HG03439 (cell line): ENCODE results near the gene TTLL9.

Experiments used
- ATAC-seq: cut with Tn5 transposase; IDR thresholded peaks from one replicate; pipeline ENCODE4 v1.9.1; 2021; ENCODE audit warnings: mild to moderate bottlenecking, moderate library complexity; ENCODE audit not compliant: unreplicated experiment

Gene TTLL9

GRCh38 chr20:31974296-31974695 lies 103.9 kb downstream of the TTLL9 start:
- ATAC-seq, result no peak

DNA sequence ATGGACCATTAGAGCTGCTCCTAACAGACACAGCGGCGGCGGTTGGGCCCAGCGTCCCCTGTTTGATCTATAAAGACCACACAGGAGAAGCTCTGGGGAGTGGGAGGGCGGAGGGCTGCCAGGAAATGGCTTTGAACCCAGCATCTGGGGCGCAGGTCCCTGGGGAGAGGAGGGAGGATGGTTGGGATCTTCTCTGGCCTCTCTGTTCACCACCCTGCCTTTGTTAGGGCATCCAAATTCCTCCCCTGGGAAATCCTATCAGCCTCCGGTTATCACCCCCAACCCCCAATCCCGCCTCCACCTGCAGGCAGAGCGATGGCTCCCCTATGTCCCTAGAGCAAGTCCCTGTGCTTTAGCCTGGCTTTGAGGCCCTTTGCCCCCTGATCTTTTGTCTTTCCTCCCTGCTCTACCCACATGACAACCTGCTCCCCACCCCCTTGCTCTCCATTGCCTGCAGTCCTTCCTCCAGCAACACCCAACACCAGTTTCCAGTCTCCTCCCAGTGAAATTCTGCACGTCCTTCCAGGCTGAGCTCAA lies 104.6 kb downstream of the TTLL9 start:
- ATAC-seq, result no peak

GRCh38 chr20:31975874-31976273 lies 105.4 kb downstream of the TTLL9 start:
- no peak for ATAC-seq

- no peak for ATAC-seq
These were observed 106.6 kb downstream of the TTLL9 start for GRCh38 chr20:31977080-31977479.

GRCh38 chr20:31979713-31980426 lies 109.4 kb downstream of the TTLL9 start:
- ATAC-seq, result no peak

GRCh38 chr20:31981784-31982183 lies 111.3 kb downstream of the TTLL9 start:
- ATAC-seq, result no peak

- ATAC-seq, result no peak
These were observed 114.6 kb downstream of the TTLL9 start for GRCh38 chr20:31984981-31985471.

DNA sequence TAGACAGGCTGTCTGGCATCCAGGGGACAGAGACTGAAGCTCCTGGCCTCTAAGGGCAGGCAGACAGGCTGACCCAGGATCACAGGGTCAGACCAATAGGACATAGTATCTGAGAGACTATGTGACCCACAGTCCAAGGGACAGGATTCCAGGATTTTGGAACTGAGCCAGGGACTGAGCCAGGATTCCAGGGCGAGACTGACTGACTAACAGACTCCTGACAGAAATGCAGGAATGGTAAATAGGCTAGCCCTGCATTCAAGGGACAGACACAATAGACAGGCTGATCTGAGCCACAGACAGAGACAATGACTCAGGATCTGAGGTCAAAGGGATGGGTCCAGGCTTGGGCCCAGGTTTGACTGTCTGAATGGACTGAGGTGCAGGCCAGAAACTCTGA lies 117.3 kb downstream of the TTLL9 start:
- ATAC-seq, result no peak

DNA sequence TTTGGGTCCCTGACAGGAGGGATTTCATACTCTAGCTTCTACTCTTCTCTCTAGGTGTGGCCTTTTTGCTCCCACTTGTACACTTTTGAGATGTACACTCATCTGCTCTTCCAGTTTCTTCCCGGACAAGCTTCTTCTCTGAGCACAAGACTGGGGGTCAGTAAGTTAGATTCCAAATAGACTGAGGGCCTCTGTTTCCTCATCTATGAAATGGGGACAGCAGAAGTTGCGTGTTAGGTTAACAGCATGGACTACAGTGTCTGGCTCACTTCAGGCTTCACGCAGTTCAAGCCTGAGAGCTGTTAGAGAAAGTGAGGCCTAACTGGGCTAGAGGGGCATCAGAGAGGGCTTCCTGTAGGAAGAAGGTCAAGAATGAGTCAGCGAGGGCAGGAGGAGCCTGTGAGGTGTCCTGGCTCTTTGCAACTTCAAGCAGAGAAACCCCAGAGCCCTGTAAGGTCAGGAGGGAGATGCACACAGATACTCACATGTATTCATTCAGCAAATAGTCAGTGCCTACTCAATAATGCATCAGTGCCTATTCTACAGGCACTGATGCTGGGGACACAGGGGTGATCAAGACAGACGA lies 118.1 kb downstream of the TTLL9 start:
- ATAC-seq, result no peak

- ATAC-seq, result no peak
These were observed 118.7 kb downstream of the TTLL9 start for GRCh38 chr20:31989030-31989645.

- no peak for ATAC-seq
These were observed 120.4 kb downstream of the TTLL9 start for GRCh38 chr20:31990641-31991338.

- ATAC-seq, result no peak
These were observed 120.9 kb downstream of the TTLL9 start for GRCh38 chr20:31991339-31991705.

- no peak for ATAC-seq
These were observed 121.7 kb downstream of the TTLL9 start for GRCh38 chr20:31992086-31992485.
